GM12891 (cell line): ENCODE results near the gene ITSN1.
A peak's percentile ranks its signal among the peaks of the same experiment; 100 is the strongest.
"Not testable (repeated sequence)": the region's sequence is repeated elsewhere in the genome, so short reads cannot be mapped to it uniquely, and the experiment has no call there.

Experiments
- DNase-seq: peaks from one replicate; pipeline ENCODE4 v3.0.0; 2011; ENCODE audit warnings: low spot score; ENCODE audit not compliant: insufficient read length
- FAIRE-seq: peaks from 2 replicates; lab custom pipeline; 2011; peaks lifted over from hg19 to GRCh38; lab: Jason Lieb, UNC
- PAX5 ChIP-seq: IDR thresholded peaks from 2 replicates; pipeline ENCODE4 v1.6.1; 2011; ENCODE audit warnings: low read length, moderate library complexity, mild to moderate bottlenecking; ENCODE audit not compliant: insufficient read depth, severe bottlenecking
- POLR2A ChIP-seq: IDR thresholded peaks from 2 replicates; pipeline ENCODE4 v1.6.1; 2011; ENCODE audit warnings: low read depth, low read length, control low read depth
- POLR2AphosphoS5 ChIP-seq: IDR thresholded peaks from 2 replicates; pipeline ENCODE4 v1.6.1; 2011; ENCODE audit warnings: low read depth, low read length, control low read depth
- POU2F2 ChIP-seq: IDR thresholded peaks from 2 replicates; pipeline ENCODE4 v1.6.1; 2011; ENCODE audit warnings: low read depth, mild to moderate bottlenecking, control low read depth, low read length, moderate library complexity
- SPI1 ChIP-seq: IDR thresholded peaks from 2 replicates; pipeline ENCODE4 v1.6.1; 2011; ENCODE audit warnings: low read depth, low read length, control low read depth
- TAF1 ChIP-seq: IDR thresholded peaks from 2 replicates; pipeline ENCODE4 v1.6.1; 2011; ENCODE audit warnings: low read depth, low read length, control low read depth

ITSN1 gene

DNA sequence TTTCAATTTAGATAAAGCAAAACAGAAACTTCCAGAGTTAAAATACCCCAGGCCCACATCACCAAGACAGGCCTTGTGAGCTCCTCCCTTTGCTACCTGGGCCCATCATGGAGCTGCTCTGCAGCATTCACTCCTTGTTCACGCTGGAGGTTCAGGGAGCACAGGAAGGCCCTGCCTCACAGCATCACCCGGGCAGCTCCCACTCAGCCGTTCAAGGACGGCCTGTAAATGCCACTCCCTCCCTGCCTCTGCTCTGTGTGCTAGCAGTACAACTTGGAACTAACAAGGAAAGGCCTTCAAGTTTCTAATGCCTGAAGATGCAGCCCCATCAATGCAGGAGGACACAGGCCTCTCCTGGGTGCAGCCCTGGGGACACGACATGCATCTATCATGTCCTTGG, 261.7 kb downstream of the ITSN1 start:
- TF ChIP-seq PAX5: no peak
- TF ChIP-seq POLR2AphosphoS5: no peak
- TF ChIP-seq POLR2A: no peak
- TF ChIP-seq TAF1: no peak
- no peak for TF ChIP-seq POU2F2
- TF ChIP-seq SPI1: no peak
- FAIRE-seq (no peak), DNase-seq (no peak)

DNA sequence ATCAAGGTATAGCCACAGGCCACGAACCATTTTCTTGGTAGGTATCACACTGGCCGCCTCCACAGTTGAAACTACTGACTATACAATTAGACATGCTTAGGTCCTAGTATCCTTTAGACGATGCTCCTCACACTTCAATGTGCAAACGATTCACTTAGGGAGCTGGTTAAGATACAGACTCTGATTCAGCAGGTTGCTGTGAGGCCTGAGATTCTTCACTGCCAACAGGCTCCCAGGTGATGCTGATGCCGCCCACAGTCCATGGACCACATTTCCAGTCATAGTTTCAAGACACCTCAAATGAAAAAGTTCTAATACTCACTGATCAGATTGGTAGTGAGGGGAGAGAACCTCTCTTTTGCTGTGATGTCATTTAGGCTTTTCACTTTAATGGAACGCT, 266.5 kb downstream of the ITSN1 start:
- TF ChIP-seq POU2F2 (no peak), PAX5 (no peak), POLR2AphosphoS5 (no peak), TAF1 (no peak), POLR2A (no peak), SPI1 (no peak)
- DNase-seq (no peak), FAIRE-seq (no peak)

GRCh38 chr21:33909756-33910155, 267.5 kb downstream of the ITSN1 start:
- no peak for FAIRE-seq
- no peak for DNase-seq
- TF ChIP-seq POLR2AphosphoS5 (no peak), PAX5 (no peak), POU2F2 (no peak), SPI1 (no peak), TAF1 (no peak)

- DNase-seq (no peak), FAIRE-seq (no peak)
- TF ChIP-seq POLR2AphosphoS5 (no peak), PAX5 (no peak), POU2F2 (no peak), SPI1 (no peak), TAF1 (no peak), POLR2A (no peak)
Observed at GRCh38 chr21:33914188-33914587, 271.9 kb downstream of the ITSN1 start.

DNA sequence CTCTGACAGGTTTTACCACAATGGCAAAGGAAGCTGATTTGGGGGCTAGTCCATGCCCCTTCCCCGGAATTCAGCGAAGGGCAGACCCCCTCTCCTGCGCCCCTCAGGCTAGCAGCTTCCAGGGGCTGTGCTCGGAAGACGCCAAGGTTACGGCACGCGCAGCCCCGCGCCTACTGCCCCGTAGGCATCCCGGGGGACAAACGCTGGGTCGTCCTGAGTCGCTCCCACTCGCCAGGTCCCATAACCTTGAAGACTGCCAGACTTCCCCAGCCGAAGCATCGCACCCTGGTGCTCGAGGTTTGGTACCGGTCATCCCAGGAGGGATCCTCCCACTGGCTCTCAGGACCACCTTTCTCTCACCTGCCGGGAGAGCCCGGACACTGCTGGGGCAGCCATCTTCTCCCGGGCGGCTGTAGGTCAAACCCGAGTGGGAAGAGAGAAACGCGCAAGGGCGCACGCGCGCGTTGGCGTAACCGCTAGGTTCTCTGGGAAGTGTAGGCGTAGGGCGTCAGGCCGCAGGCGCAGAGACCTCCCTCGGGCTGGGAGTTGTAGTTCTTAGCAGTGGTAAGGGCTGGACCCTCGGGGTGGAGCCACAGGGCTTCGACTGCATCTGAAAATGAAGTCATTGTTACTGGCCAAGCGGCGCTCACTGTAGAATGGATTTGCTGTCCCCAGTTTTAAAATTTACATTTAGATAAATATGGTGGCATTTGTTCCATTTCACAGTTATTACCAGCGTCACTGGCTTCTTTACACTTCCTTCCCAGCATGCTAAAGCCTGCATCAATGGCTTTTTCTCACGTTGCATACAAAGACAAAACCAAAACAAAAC, 273.3 kb downstream of the ITSN1 start, which contains the start of gene ATP5PO:
Gene ATP5PO, minus strand, starts transcription at position 437 of the 832 bp plus-strand sequence. Its CDS starts 41 bp downstream, at position 396.
- DNase-seq: peak; percentile 78
- FAIRE-seq: peak; percentile 99
- TF ChIP-seq POU2F2 (peak; percentile 74), SPI1 (0 out of 2 replicates have a peak, but pooled peaks have one; percentile 0), TAF1 (peak; percentile 88), PAX5 (no peak), POLR2A (peak; percentile 96), POLR2AphosphoS5 (peak; percentile 96)

- TF ChIP-seq POLR2AphosphoS5 (no peak), TAF1 (no peak), POU2F2 (no peak), SPI1 (no peak), POLR2A (no peak), PAX5 (no peak)
- no peak for FAIRE-seq
- DNase-seq: no peak
Observed at GRCh38 chr21:33916200-33916567, 273.9 kb downstream of the ITSN1 start.

DNA sequence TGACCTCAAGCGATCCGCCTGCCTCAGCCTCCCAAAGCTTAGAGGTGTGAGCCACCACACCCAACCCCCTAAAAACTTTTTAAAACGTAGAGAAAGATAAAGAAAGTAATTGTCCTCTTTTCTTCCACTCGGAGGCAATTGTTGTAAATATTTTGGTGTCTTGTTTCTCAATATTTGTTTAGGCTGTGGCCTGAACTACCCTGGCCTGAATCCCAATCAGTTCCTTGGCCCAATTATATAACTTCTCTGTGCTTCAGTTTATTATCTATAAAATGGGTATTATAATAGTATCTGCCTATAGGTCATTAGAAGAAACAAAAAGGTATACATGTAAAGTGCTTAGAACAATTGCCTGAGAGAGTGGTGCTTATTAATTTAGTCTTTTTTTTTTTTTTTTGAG, 275.1 kb downstream of the ITSN1 start:
- no peak for DNase-seq
- FAIRE-seq: no peak
- no peak for TF ChIP-seq POLR2A
- TF ChIP-seq POLR2AphosphoS5: no peak
- no peak for TF ChIP-seq POU2F2
- TF ChIP-seq SPI1: no peak

DNA sequence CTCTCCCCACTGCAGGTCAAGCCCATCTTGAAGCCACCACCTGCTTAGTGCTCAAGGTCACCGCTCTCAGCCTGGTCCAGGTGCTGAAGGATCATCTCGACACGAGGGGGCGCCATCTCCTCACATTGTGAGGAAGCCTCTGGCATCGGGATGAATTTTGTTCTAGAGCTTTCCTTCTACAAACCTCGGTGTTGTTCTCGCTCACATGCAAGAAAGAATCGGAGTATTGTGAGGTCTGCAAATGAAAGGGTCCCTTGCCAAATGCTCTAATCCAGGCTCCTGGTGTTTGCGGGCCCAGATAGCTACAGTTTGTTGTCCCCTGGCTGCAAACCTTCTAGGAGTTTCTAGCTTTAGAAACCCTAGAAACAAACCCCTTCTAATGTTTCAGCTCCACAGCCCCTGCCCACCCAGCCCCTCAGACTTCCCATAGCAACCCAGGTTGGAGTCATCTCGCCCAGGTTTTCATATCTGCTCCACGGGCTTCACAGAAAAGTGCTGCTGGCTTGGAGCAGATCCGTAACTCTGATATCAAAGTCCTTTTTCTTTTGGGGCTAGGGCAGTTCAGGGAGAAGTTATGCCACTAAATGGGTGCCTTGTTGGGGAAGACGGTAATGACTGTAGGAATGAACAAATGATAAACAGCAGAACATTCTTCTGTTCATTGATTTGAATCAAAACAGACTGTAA, 281.9 kb downstream of the ITSN1 start:
- DNase-seq (no peak), FAIRE-seq (peak; percentile 89)
- TF ChIP-seq POLR2A (no peak), TAF1 (no peak), SPI1 (no peak), POLR2AphosphoS5 (no peak), POU2F2 (no peak), PAX5 (no peak)

DNA sequence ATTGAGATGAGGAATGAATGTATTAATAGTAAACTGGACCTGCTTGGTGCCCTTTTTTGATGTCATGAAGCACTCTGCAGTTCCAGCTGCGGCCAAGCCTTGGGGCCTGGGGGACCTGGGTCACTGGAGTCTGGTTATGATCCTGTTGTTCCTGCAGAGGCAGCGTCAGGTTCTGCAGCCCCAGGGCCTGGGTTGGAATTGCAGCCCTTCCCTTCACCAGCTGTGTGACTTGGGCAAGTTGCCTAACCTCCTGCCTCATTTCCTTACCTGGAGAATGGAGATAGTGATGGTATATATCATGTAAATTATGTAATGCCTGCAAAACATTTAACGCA, 282.4 kb downstream of the ITSN1 start:
- no peak for DNase-seq
- TF ChIP-seq POLR2A (no peak), POU2F2 (no peak), TAF1 (no peak), POLR2AphosphoS5 (no peak), SPI1 (no peak), PAX5 (no peak)
- no peak for FAIRE-seq

DNA sequence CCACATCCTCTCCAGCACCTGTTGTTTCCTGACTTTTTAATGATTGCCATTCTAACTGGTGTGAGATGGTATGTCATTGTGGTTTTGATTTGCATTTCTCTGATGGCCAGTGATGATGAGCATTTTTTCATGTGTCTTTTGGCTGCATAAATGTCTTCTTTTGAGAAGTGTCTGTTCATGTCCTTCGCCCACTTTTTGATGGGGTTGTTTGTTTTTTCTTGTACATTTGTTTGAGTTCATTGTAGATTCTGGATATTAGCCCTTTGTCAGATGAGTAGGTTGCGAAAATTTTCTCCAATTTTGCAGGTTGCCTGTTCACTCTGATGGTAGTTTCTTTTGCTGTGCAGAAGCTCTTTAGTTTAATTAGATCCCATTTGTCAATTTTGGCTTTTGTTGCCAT, 283.9 kb downstream of the ITSN1 start:
- FAIRE-seq, DNase-seq: not testable (repeated sequence)

GRCh38 chr21:33931052-33931798, 288.9 kb downstream of the ITSN1 start:
- not testable (repeated sequence) for DNase-seq, FAIRE-seq
